ENCODE measurements around the gene PTPN14. TPM values are rescaled to one million over a fixed set of nuclear protein-coding genes. Genes with fewer than 3 reads are reported as not detected.

Gene PTPN14
- total and polyA plus RNA-seq, 2 of the 8 experiments (the other 6 are each of a cell fraction or from before 2014, with no cell fraction given), result 14.4 to 93.6 TPM

GRCh38 chr1:214386333-214386732 is 165.1 kb downstream of the PTPN14 start:
- no peak overlapping the region for H2BK12ac ChIP-seq (ENCODE audit: low read depth, low read length)
- no peaks in the 10 kb centered on the region; a peak in 1 of 4 replicates for H3K79me2 ChIP-seq (ENCODE audit: control insufficient read depth in 1 of 2, insufficient read depth in 2 of 2, low read length in 2 of 2)
- POLR2A ChIA-PET (ENCODE audit: partially characterized antibody), result no interaction called here
- no peak overlapping the region for H3K14ac ChIP-seq (ENCODE audit: insufficient read length)
- peaks cover 14 to 32% (median 21%) of the 10 kb centered on the region in 4 experiments for H3K36me3 ChIP-seq (ENCODE audit: control insufficient read depth in 2 of 4, insufficient read depth in 4 of 4, low read length in 3 of 4)
- no peak overlapping the region for H4K91ac ChIP-seq (replicated peaks; ENCODE audit: insufficient read length, low read length)
- DNase-seq (ENCODE audit: low read depth in 1 of 2, low spot score in 2 of 2), result peak in 1 of 2 experiments; percentile 10
- H3K4me2 ChIP-seq (ENCODE audit: insufficient read depth in 1 of 2, low read depth in 2 of 2, low read length in 2 of 2), result no peak overlapping the region
- no peak overlapping the region for H2BK120ac ChIP-seq (replicated peaks; ENCODE audit: low read depth, low read length)
- no peak overlapping the region for H4K5ac ChIP-seq (ENCODE audit: insufficient read length, low read depth, low read length)
- no peaks in the 10 kb centered on the region; the same call in 1 of the 2 replicates for H3K79me1 ChIP-seq (ENCODE audit: low read depth, low read length)
- H4K20me1 ChIP-seq (replicated peaks in 1 of 2; ENCODE audit: control insufficient read depth in 1 of 2, insufficient read depth in 2 of 2, low read length in 2 of 2), result no peaks in the 10 kb centered on the region
- H3K27me3 ChIP-seq (replicated peaks in 1 of 4; ENCODE audit: control insufficient read depth in 3 of 4, extremely low read depth in 1 of 4, insufficient read depth in 3 of 4, low read length in 3 of 4), result no peaks in the 10 kb centered on the region
- H4K8ac ChIP-seq (ENCODE audit: extremely low read depth, insufficient read depth, low read length), result no peak overlapping the region
- H3K27ac ChIP-seq (ENCODE audit: low read depth, low read length), result no peak overlapping the region
- FAIRE-seq, result no peak
- no peak overlapping the region for H3K18ac ChIP-seq (ENCODE audit: extremely low read depth, low read length)
- no peak overlapping the region for H3K4me3 ChIP-seq (ENCODE audit: extremely low read depth in 1 of 4, insufficient read depth in 2 of 4, low read depth in 3 of 4, low read length in 4 of 4)
- H3K4ac ChIP-seq (replicated peaks; ENCODE audit: insufficient read length, low read depth, low read length), result no peak overlapping the region
- no peak overlapping the region for H2AK5ac ChIP-seq (ENCODE audit: low read depth, low read length)
- no peak overlapping the region for H3K56ac ChIP-seq (replicated peaks; ENCODE audit: insufficient read length, low read depth, low read length)
- no peak overlapping the region for H3K9ac ChIP-seq (replicated peaks in 1 of 4; ENCODE audit: extremely low read depth in 1 of 4, low read depth in 3 of 4, low read length in 3 of 4)
- H2BK20ac ChIP-seq (ENCODE audit: low read length), result no peak overlapping the region
- no peak overlapping the region for H2AFZ ChIP-seq (ENCODE audit: low read length)
- no peak overlapping the region for H2BK5ac ChIP-seq (ENCODE audit: low read depth, low read length)
- no peaks in the 10 kb centered on the region for H3K23me2 ChIP-seq (ENCODE audit: low read depth, low read length)
- peaks cover 0 to 5% (median 2%) of the 10 kb centered on the region in 4 experiments; a peak in 3 of 7 replicates for H3K4me1 ChIP-seq (replicated peaks in 1 of 4; ENCODE audit: control insufficient read depth in 3 of 4, insufficient read depth in 4 of 4, low read length in 3 of 4)
- H3K23ac ChIP-seq (ENCODE audit: insufficient read length), result no peak overlapping the region
- no peak overlapping the region for H2BK15ac ChIP-seq (ENCODE audit: low read length)
- CTCF ChIA-PET (ENCODE audit: partially characterized antibody), result interaction anchor here (0.5 to 5.0 kb wide), 6 partner anchors 44 to 203 kb away, joined by 3 to 66 read pairs (median 4); no protein-coding TSS in a partner anchor
- 97% methylated on average over 7 of the region's 7 CpGs; no CpG with 5 or more reads in 1 of the 2 experiments for WGBS, 2 experiments (ENCODE audit: extremely low coverage in 1 of 2, insufficient coverage in 1 of 2, insufficient read length in 1 of 2, insufficient replicate concordance in 2 of 2, low coverage in 1 of 2, low lambda C conversion rate in 2 of 2, missing lambda C conversion rate in 1 of 2)
- H3K9me3 ChIP-seq (ENCODE audit: insufficient read depth in 2 of 2, low read depth in 1 of 2, low read length in 1 of 2), result no peaks in the 10 kb centered on the region
- TF ChIP-seq BACH1 (IDR thresholded peaks at IDR 0.05; ENCODE audit: low read length), result no peak
- no peak for TF ChIP-seq EP300 (IDR thresholded peaks at IDR 0.05; ENCODE audit: borderline replicate concordance in 1 of 2, low read depth in 2 of 2, low read length in 2 of 2)
- no peak for TF ChIP-seq MAX (IDR thresholded peaks at IDR 0.05)
- no peak for TF ChIP-seq YY1 (IDR thresholded peaks at IDR 0.05; ENCODE audit: low read depth, low read length)
- no peak for TF ChIP-seq EZH2 (IDR thresholded peaks at IDR 0.05; ENCODE audit: low read depth, low read length, severe bottlenecking)
